Amygdala (tissue), 56 donors: ENCODE data around the gene KCNE2.

Experiments used
- DNase-seq, 56 donors: peaks; one replicate each; lab custom pipeline; 2025; lab: John Stamatoyannopoulos, UW

KCNE2 gene

GRCh38 chr21:34363733-34364132 is at the start of gene KCNE2:
KCNE2 (plus strand) TSS chr21:34364006; CDS start chr21:34370479, 6,473 bp downstream.
- DNase-seq, result no peak

GRCh38 chr21:34319585-34319984 is 44.2 kb upstream of the KCNE2 start:
- DNase-seq, result no peak

GRCh38 chr21:34320011-34320410 is 43.8 kb upstream of the KCNE2 start:
- no peak for DNase-seq

GRCh38 chr21:34330055-34330454 is 33.8 kb upstream of the KCNE2 start:
- no peak for DNase-seq

GRCh38 chr21:34331726-34332125 is 32.1 kb upstream of the KCNE2 start:
- DNase-seq, result no peak

- DNase-seq, result no peak
Observed at GRCh38 chr21:34332347-34332746, 31.5 kb upstream of the KCNE2 start.

GRCh38 chr21:34333121-34333739 is 30.6 kb upstream of the KCNE2 start:
- DNase-seq, result peak in 2 of 56 donors; percentile 5 to 13

- peak in 3 of 56 donors; percentile 28 to 50 (median 39) for DNase-seq
Observed at GRCh38 chr21:34335316-34335715, 28.5 kb upstream of the KCNE2 start.

GRCh38 chr21:34336245-34336644 is 27.6 kb upstream of the KCNE2 start:
- DNase-seq, result no peak

- DNase-seq, result no peak
Observed at GRCh38 chr21:34336756-34337391, 26.9 kb upstream of the KCNE2 start.

GRCh38 chr21:34337741-34338140 is 26.1 kb upstream of the KCNE2 start:
- DNase-seq, result no peak

- no peak for DNase-seq
Observed at GRCh38 chr21:34338226-34338625, 25.6 kb upstream of the KCNE2 start.

- DNase-seq, result no peak
Observed at GRCh38 chr21:34340061-34340460, 23.7 kb upstream of the KCNE2 start.

- no peak for DNase-seq
Observed at GRCh38 chr21:34342476-34342875, 21.3 kb upstream of the KCNE2 start.

- DNase-seq, result no peak
Observed at GRCh38 chr21:34343347-34343746, 20.5 kb upstream of the KCNE2 start.

- peak in 33 of 56 donors; percentile 6 to 71 (median 36) for DNase-seq
Observed at GRCh38 chr21:34343838-34344381, 19.9 kb upstream of the KCNE2 start.

GRCh38 chr21:34344584-34344983 is 19.2 kb upstream of the KCNE2 start:
- DNase-seq, result no peak

- no peak for DNase-seq
Observed at GRCh38 chr21:34345091-34345871, 18.5 kb upstream of the KCNE2 start.

GRCh38 chr21:34345892-34346291 is 17.9 kb upstream of the KCNE2 start:
- DNase-seq, result peak in 1 of 56 donors; percentile 5

GRCh38 chr21:34348890-34349519 is 14.8 kb upstream of the KCNE2 start:
- no peak for DNase-seq

- peak in 37 of 56 donors; percentile 7 to 75 (median 27) for DNase-seq
Observed at GRCh38 chr21:34351786-34352241, 12.0 kb upstream of the KCNE2 start.
